HG03521 (cell line): ENCODE data around the gene TRMT10B.
"Not testable (repeated sequence)": the region's sequence is repeated elsewhere in the genome, so short reads cannot be mapped to it uniquely, and the experiment has no call there.

Experiments used
- ATAC-seq: cut with Tn5 transposase; IDR thresholded peaks from one replicate; pipeline ENCODE4 v1.9.1; 2021; ENCODE audit warnings: mild to moderate bottlenecking, moderate library complexity; ENCODE audit not compliant: unreplicated experiment

The TRMT10B gene

GRCh38 chr9:37800631-37801286 lies 47.2 kb downstream of the TRMT10B start, which contains the start of gene DCAF10:
Gene DCAF10, plus strand, starts transcription at chr9:37800797. Its CDS starts 70 bp downstream, at chr9:37800867.
- peak; percentile 73 for ATAC-seq

GRCh38 chr9:37801287-37801850 lies 47.8 kb downstream of the TRMT10B start:
- peak; percentile 36 for ATAC-seq

GRCh38 chr9:37801959-37802711 lies 48.5 kb downstream of the TRMT10B start:
- ATAC-seq: no peak

- no peak for ATAC-seq
Observed at GRCh38 chr9:37806271-37806670, 52.7 kb downstream of the TRMT10B start.

- not testable (repeated sequence) for ATAC-seq
Observed at GRCh38 chr9:37809676-37810075, 56.1 kb downstream of the TRMT10B start.

- ATAC-seq: no peak
Observed at GRCh38 chr9:37811906-37812476, 58.4 kb downstream of the TRMT10B start.

GRCh38 chr9:37812773-37813379 lies 59.3 kb downstream of the TRMT10B start:
- no peak for ATAC-seq

GRCh38 chr9:37818849-37819248 lies 65.2 kb downstream of the TRMT10B start:
- ATAC-seq: no peak

- ATAC-seq: no peak
Observed at GRCh38 chr9:37820142-37820541, 66.5 kb downstream of the TRMT10B start.

GRCh38 chr9:37825174-37825573 lies 71.6 kb downstream of the TRMT10B start:
- not testable (repeated sequence) for ATAC-seq

GRCh38 chr9:37827483-37828165 lies 74.0 kb downstream of the TRMT10B start:
- ATAC-seq: no peak
